ENCODE data around the gene RCSD1. TPM values are rescaled to one million over a fixed set of nuclear protein-coding genes. Genes with fewer than 3 reads are reported as not detected.

Gene RCSD1
- total and polyA plus RNA-seq, 8 donors = 12.2 to 21.9 (median 21.3) TPM

- TF ChIP-seq, protein P1, sequence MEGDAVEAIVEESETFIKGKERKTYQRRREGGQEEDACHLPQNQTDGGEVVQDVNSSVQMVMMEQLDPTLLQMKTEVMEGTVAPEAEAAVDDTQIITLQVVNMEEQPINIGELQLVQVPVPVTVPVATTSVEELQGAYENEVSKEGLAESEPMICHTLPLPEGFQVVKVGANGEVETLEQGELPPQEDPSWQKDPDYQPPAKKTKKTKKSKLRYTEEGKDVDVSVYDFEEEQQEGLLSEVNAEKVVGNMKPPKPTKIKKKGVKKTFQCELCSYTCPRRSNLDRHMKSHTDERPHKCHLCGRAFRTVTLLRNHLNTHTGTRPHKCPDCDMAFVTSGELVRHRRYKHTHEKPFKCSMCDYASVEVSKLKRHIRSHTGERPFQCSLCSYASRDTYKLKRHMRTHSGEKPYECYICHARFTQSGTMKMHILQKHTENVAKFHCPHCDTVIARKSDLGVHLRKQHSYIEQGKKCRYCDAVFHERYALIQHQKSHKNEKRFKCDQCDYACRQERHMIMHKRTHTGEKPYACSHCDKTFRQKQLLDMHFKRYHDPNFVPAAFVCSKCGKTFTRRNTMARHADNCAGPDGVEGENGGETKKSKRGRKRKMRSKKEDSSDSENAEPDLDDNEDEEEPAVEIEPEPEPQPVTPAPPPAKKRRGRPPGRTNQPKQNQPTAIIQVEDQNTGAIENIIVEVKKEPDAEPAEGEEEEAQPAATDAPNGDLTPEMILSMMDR (IDR thresholded peaks at IDR 0.05) = no peak
- no peaks in the 10 kb centered on the region for H3K9me3 ChIP-seq
- peaks cover 9 to 49% of the 10 kb centered on the region in 2 donors for H3K4me1 ChIP-seq
- no peaks in the 10 kb centered on the region for H3K27me3 ChIP-seq
- no peaks in the 10 kb centered on the region for H3K36me3 ChIP-seq
- intact Hi-C loops (cut with DNase I) = no loop called here
- DNase-seq = no peak
- no peak overlapping the region for H3K4me3 ChIP-seq
- ATAC-seq = no peak
- peak overlapping the region in 1 of 2 donors; percentile 90 for H3K27ac ChIP-seq
Observed at GRCh38 chr1:167616521-167616920, 13.5 kb upstream of the RCSD1 start.

GRCh38 chr1:167617153-167618147 is 12.6 kb upstream of the RCSD1 start:
- ATAC-seq = peak; percentile 78
- DNase-seq = no peak
- H3K4me1 ChIP-seq = peaks cover 9 to 42% of the 10 kb centered on the region in 2 donors
- TF ChIP-seq, protein P1 (IDR thresholded peaks at IDR 0.05) = no peak
- H3K4me3 ChIP-seq = no peak overlapping the region
- H3K36me3 ChIP-seq = no peaks in the 10 kb centered on the region
- peak overlapping the region; percentile 53 to 90 for H3K27ac ChIP-seq
- intact Hi-C loops (cut with DNase I) = no loop called here
- H3K9me3 ChIP-seq = no peaks in the 10 kb centered on the region
- H3K27me3 ChIP-seq = no peaks in the 10 kb centered on the region

GRCh38 chr1:167618366-167618765 is 11.7 kb upstream of the RCSD1 start:
- Histone ChIP-seq H3K4me3 (no peak overlapping the region), H3K27me3 (no peaks in the 10 kb centered on the region), H3K9me3 (no peaks in the 10 kb centered on the region), H3K36me3 (no peaks in the 10 kb centered on the region), H3K4me1 (peaks cover 9 to 34% of the 10 kb centered on the region in 2 donors), H3K27ac (peak overlapping the region in 1 of 2 donors; percentile 90)
- DNase-seq (no peak), ATAC-seq (no peak)
- TF ChIP-seq, protein P1 (IDR thresholded peaks at IDR 0.05) = no peak
- intact Hi-C loops (cut with DNase I) = no loop called here

DNA sequence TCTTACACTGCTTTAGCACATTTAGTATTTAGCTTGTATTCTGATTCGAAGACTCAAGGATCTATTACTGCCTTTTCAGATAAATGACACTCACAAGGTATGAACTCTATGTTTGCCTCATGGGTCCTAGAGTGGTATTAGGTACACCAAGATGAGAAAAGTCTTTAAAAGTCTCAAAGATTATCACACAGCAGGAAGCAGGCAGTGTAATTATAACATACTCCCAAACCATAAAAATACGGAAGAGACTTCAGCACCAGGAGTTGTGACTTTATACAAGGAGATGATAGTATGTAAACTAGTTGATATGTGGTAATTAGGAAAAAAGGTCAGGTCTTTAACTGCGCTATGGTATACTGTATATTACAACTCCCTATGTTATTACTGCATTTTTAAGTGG is 11.2 kb upstream of the RCSD1 start:
- no peak for DNase-seq
- H3K27ac ChIP-seq = peak overlapping the region in 1 of 2 donors; percentile 90
- ATAC-seq = no peak
- TF ChIP-seq, protein P1 (IDR thresholded peaks at IDR 0.05) = no peak
- H3K4me3 ChIP-seq = no peak overlapping the region
- H3K36me3 ChIP-seq = no peaks in the 10 kb centered on the region
- H3K27me3 ChIP-seq = no peaks in the 10 kb centered on the region
- H3K4me1 ChIP-seq = peaks cover 9 to 34% of the 10 kb centered on the region in 2 donors
- intact Hi-C loops (cut with DNase I) = no loop called here
- H3K9me3 ChIP-seq = no peaks in the 10 kb centered on the region

GRCh38 chr1:167620002-167620401 is 10.0 kb upstream of the RCSD1 start:
- DNase-seq = no peak
- Histone ChIP-seq H3K36me3 (no peaks in the 10 kb centered on the region), H3K27me3 (no peaks in the 10 kb centered on the region), H3K4me1 (peaks cover 9 to 34% of the 10 kb centered on the region in 2 donors), H3K9me3 (no peaks in the 10 kb centered on the region), H3K27ac (no peak overlapping the region), H3K4me3 (no peak overlapping the region)
- no peak for ATAC-seq
- TF ChIP-seq, protein P1 (IDR thresholded peaks at IDR 0.05) = no peak
- intact Hi-C loops (cut with DNase I) = no loop called here
